K562 (cell line): ENCODE measurements around the gene TMEM217. TPM values are rescaled to one million over a fixed set of nuclear protein-coding genes. Genes with fewer than 3 reads are reported as not detected.
A peak's percentile ranks its signal among the peaks of the same experiment; 100 is the strongest.

Experiments used
- ATAC-seq: fragments of 200-7000 bp; cut with Tn5 transposase; 3 replicates; pipeline ENCODE4 v1.9.1; 2020; ENCODE audit warnings: moderate library complexity
- BruUV-seq: library from RNA; stranded (reverse); fragments of 400-500 nt; replicated peaks from 2 replicates; lab custom pipeline; 2021; lab: Mats Ljungman, UMichigan
- CTCF ChIA-PET: fragments of 300-600 bp; formaldehyde crosslinking; extraction: SDS; loops from one replicate; lab custom pipeline; 2021; ENCODE audit warnings: low intra/inter-chr PET ratio; lab: Yijun Ruan, JAX
- POLR2A ChIA-PET: fragments of 300-600, 350-650 bp; sonication (Branson Sonifier 250); formaldehyde crosslinking; extraction: SDS; loops from one replicate; lab custom pipeline; 2021; ENCODE audit warnings: antibody characterized with exemption, inconsistent platforms; lab: Yijun Ruan, JAX
- DNase-seq, 4 experiments: peaks; one replicate each; pipeline versions ENCODE4 v3.0.0 to v3.0.0-alpha.2; 2011 to 2018; ENCODE audit warnings: low spot score in 3 of 4, mixed read lengths in 3 of 4; ENCODE audit errors: extremely low read depth in 1 of 4
- FAIRE-seq: peaks from 2 replicates; lab custom pipeline; 2011; peaks lifted over from hg19 to GRCh38; lab: Jason Lieb, UNC
- H2AFZ ChIP-seq: 2 replicates; pipeline ENCODE4 v1.6.0; 2011; ENCODE audit warnings: low read depth, low read length, control low read depth, inconsistent platforms
- H3K27ac ChIP-seq: fragments of 200-600 bp; 3 replicates; pipeline ENCODE4 v1.8.0; 2011; ENCODE audit warnings: low read depth, mild to moderate bottlenecking, control low read depth, inconsistent platforms, low read length, moderate library complexity, mixed read lengths; ENCODE audit errors: extremely low read depth
- H3K27me3 ChIP-seq, 2 experiments: fragments of 300-600 bp in 1 of 2; 2 replicates in 1 of 2; 3 replicates in 1 of 2; pipeline versions ENCODE4 v1.6.0 to v1.8.0; 2011; ENCODE audit warnings: inconsistent platforms in 2 of 2, low read length in 2 of 2, mild to moderate bottlenecking in 1 of 2, mixed read lengths in 1 of 2, moderate library complexity in 1 of 2; ENCODE audit not compliant: control insufficient read depth in 2 of 2, insufficient read depth in 2 of 2
- H3K36me3 ChIP-seq: fragments of 300-600 bp; 3 replicates; pipeline ENCODE4 v1.8.0; 2011; ENCODE audit warnings: mild to moderate bottlenecking, low read length, inconsistent platforms; ENCODE audit not compliant: control insufficient read depth, insufficient read depth
- H3K4me1 ChIP-seq, 2 experiments: fragments of 200-600 bp in 1 of 2; replicated peaks in 1 of 2; 2 replicates in 1 of 2; 3 replicates in 1 of 2; pipeline versions ENCODE4 v1.5.1 to v1.8.0; 2011; ENCODE audit warnings: inconsistent platforms in 2 of 2, low read length in 2 of 2, mild to moderate bottlenecking in 1 of 2, mixed read lengths in 1 of 2, moderate library complexity in 1 of 2; ENCODE audit not compliant: control insufficient read depth in 2 of 2, insufficient read depth in 2 of 2
- H3K4me2 ChIP-seq: 2 replicates; pipeline ENCODE4 v1.6.1; 2011; ENCODE audit warnings: low read length, control low read depth, inconsistent platforms, mixed read lengths; ENCODE audit not compliant: insufficient read depth
- H3K4me3 ChIP-seq: fragments of 200-600 bp; sonication (generic), shearing (Covaris generic); 2 replicates; pipeline ENCODE4 v1.5.1; 2016; ENCODE audit warnings: control low read depth, inconsistent platforms
- H3K79me2 ChIP-seq: fragments of 200-600 bp; 3 replicates; pipeline ENCODE4 v1.8.0; 2011; ENCODE audit warnings: low read length, inconsistent platforms; ENCODE audit not compliant: control insufficient read depth, insufficient read depth
- H3K9ac ChIP-seq, 2 experiments: 2 replicates each; pipeline versions ENCODE4 v1.6.0 to v1.6.1; 2011; ENCODE audit warnings: low read depth in 2 of 2, low read length in 2 of 2, control low read depth in 1 of 2, inconsistent platforms in 1 of 2, mild to moderate bottlenecking in 1 of 2, mixed read lengths in 1 of 2; ENCODE audit not compliant: insufficient read depth in 1 of 2
- H3K9me1 ChIP-seq: one replicate; pipeline ENCODE4 v1.6.0; 2011; ENCODE audit warnings: inconsistent platforms, mild to moderate bottlenecking, low read length, moderate library complexity; ENCODE audit not compliant: control insufficient read depth, insufficient read depth
- H3K9me3 ChIP-seq: replicated peaks from 2 replicates; pipeline ENCODE4 v1.5.1; 2011; ENCODE audit warnings: low read depth, low read length, inconsistent platforms; ENCODE audit not compliant: control insufficient read depth, insufficient read depth
- H4K20me1 ChIP-seq: replicated peaks from 2 replicates; pipeline ENCODE4 v1.6.1; 2011; ENCODE audit warnings: low read length, inconsistent platforms, mixed read lengths; ENCODE audit not compliant: control insufficient read depth, insufficient read depth
- CEBPG ChIP-seq, 3 experiments: fragments of 200-800 bp in 1 of 3; sonication (Bioruptor generic) in 1 of 3; sonication (generic) in 1 of 3; formaldehyde crosslinking in 1 of 3; IDR thresholded peaks in 2 of 3; conservative IDR thresholded peaks in 1 of 3; 2 replicates each; pipeline versions ENCODE4 v1.6.1 to v1.8.0; 2016 to 2022; ENCODE audit warnings: missing compliant biosample characterization in 2 of 3, missing genetic modification characterization in 2 of 3, mild to moderate bottlenecking in 1 of 3, missing genetic modification reagents in 1 of 3
- CGGBP1 ChIP-seq: fragments of 250-450 bp; sonication (Bioruptor Pico); IDR thresholded peaks from 2 replicates; pipeline ENCODE4 v1.9.0; 2021; ENCODE audit warnings: mild to moderate bottlenecking
- CREB3L1 ChIP-seq: fragments of 450-650 bp; IDR thresholded peaks from 2 replicates; pipeline ENCODE4 v1.6.1; 2014; ENCODE audit warnings: low read depth, mild to moderate bottlenecking, moderate library complexity, borderline replicate concordance
- DPF2 ChIP-seq: fragments of 450-650 bp; IDR thresholded peaks from 2 replicates; pipeline ENCODE4 v1.6.1; 2016
- GATA2 ChIP-seq: sonication (generic); formaldehyde crosslinking; IDR thresholded peaks from 2 replicates; pipeline ENCODE4 v1.4.0; 2020; ENCODE audit warnings: mild to moderate bottlenecking, missing genetic modification reagents
- HDGF ChIP-seq: fragments of 450-650 bp; IDR thresholded peaks from 2 replicates; pipeline ENCODE4 v1.6.1; 2016
- NR4A1 ChIP-seq, 2 experiments: fragments of 250-450 bp in 1 of 2; fragments of 450-650 bp in 1 of 2; sonication (Bioruptor Pico) in 1 of 2; IDR thresholded peaks; 2 replicates each; pipeline versions ENCODE4 v1.4.0 to v1.6.1; 2016 to 2020; ENCODE audit warnings: mild to moderate bottlenecking in 2 of 2, missing compliant biosample characterization in 1 of 2, missing genetic modification characterization in 1 of 2, moderate library complexity in 1 of 2
- PCBP2 ChIP-seq: fragments of 200-400 bp; formaldehyde crosslinking; IDR thresholded peaks from 2 replicates; pipeline ENCODE4 v1.6.1; 2018; ENCODE audit warnings: low read length, low read depth, mild to moderate bottlenecking, moderate library complexity; ENCODE audit not compliant: poor library complexity, severe bottlenecking
- PTTG1 ChIP-seq: fragments of 450-650 bp; IDR thresholded peaks from 2 replicates; pipeline ENCODE4 v1.6.1; 2016; ENCODE audit warnings: low read depth, mild to moderate bottlenecking, missing genetic modification characterization, missing compliant biosample characterization
- SMAD4 ChIP-seq: fragments of 250-450 bp; sonication (Bioruptor Pico); conservative IDR thresholded peaks from 2 replicates; pipeline ENCODE4 v1.8.0; 2021; ENCODE audit warnings: inconsistent platforms, mild to moderate bottlenecking, moderate library complexity
- TCF3 ChIP-seq: sonication (generic); formaldehyde crosslinking; IDR thresholded peaks from 2 replicates; pipeline ENCODE4 v1.4.0; 2020; ENCODE audit warnings: mild to moderate bottlenecking, missing genetic modification reagents
- ZFX ChIP-seq: sonication (generic); formaldehyde crosslinking; IDR thresholded peaks from 2 replicates; pipeline ENCODE4 v1.8.0; 2022; ENCODE audit warnings: mild to moderate bottlenecking, missing genetic modification reagents, moderate library complexity
- WGBS: fragments of 100-300 bp; shearing (Covaris generic); methylation state at CpG from one replicate; pipeline ENCODE4 v1.1.6; 2016; ENCODE audit warnings: low coverage, mixed read lengths; ENCODE audit not compliant: insufficient coverage; ENCODE audit errors: missing lambda C conversion rate; 5-methylcytosine and 5-hydroxymethylcytosine counted together
- in situ Hi-C: fragments of 300-500 bp; cut with MboI; formaldehyde crosslinking; loops from 4 replicates; pipeline ENCODE4 v1.15.0; 2018; ENCODE audit warnings: inconsistent platforms, mixed read lengths
- intact Hi-C: fragments of 100-400 bp; cut with micrococcal nuclease; formaldehyde crosslinking; loops from 2 replicates; pipeline ENCODE4 v1.14.2; 2022
- polyA plus RNA-seq, 8 experiments: library from polyadenylated mRNA; depleted of rRNA in 4 of 8; stranded (reverse) in 5 of 8; unstranded in 3 of 8; fragments of >200 nt; fragmentation: Nextera tagmentation in 2 of 8; fragmentation: Illumina TruSeq in 1 of 8; extraction: Ambion mirVana in 2 of 8; extraction: Trizol in 1 of 8; gene quantifications; 2 replicates each; pipeline versions ENCODE4 v1.2.1 to v1.2.3, GENCODE V29; 2011 to 2014; ENCODE audit warnings: inconsistent platforms in 1 of 8, missing spikeins in 1 of 8
- total RNA-seq, 7 experiments: library from RNA; depleted of rRNA in 6 of 7; stranded (reverse); fragments of >200 nt in 6 of 7; fragmentation: Illumina TruSeq in 2 of 7; extraction: Trizol in 2 of 7; gene quantifications; 2 replicates each; pipeline versions ENCODE4 v1.2.1 to v1.2.3, GENCODE V29; 2011 to 2021; ENCODE audit warnings: low replicate concordance in 1 of 7
- TF ChIP-seq, protein P1 (sequence below), 2 experiments: fragments of 450-650 bp; IDR thresholded peaks; 2 replicates each; pipeline ENCODE4 v1.6.1; 2016

Gene TMEM217
- total and polyA plus RNA-seq, 9 of the 15 experiments (the other 6 are each of a cell fraction or from before 2014, with no cell fraction given) = 1.3 to 8.0 (median 1.9) TPM

- TF ChIP-seq, protein P1, sequence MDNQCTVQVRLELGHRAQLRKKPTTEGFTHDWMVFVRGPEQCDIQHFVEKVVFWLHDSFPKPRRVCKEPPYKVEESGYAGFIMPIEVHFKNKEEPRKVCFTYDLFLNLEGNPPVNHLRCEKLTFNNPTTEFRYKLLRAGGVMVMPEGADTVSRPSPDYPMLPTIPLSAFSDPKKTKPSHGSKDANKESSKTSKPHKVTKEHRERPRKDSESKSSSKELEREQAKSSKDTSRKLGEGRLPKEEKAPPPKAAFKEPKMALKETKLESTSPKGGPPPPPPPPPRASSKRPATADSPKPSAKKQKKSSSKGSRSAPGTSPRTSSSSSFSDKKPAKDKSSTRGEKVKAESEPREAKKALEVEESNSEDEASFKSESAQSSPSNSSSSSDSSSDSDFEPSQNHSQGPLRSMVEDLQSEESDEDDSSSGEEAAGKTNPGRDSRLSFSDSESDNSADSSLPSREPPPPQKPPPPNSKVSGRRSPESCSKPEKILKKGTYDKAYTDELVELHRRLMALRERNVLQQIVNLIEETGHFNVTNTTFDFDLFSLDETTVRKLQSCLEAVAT (IDR thresholded peaks at IDR 0.05) = peak in 1 of 2 experiments; percentile 82; a peak in 1 of 4 replicates
- no peak for TF ChIP-seq CEBPG (CRISPR knock-in tag; IDR thresholded peaks at IDR 0.05)
- peak in 1 of 2 experiments; percentile 16; a peak in 2 of 4 replicates for TF ChIP-seq CEBPG (tag; conservative IDR thresholded peaks at IDR 0.05 in 1 of 2, IDR thresholded peaks at IDR 0.05 in 1 of 2)
- TF ChIP-seq DPF2 = peak; percentile 12; the same call in 1 of the 2 replicates
- TF ChIP-seq TCF3 (CRISPR knock-in tag) = 0 out of 2 replicates have a peak, but pooled peaks have one; percentile 2
- TF ChIP-seq PTTG1 (tag) = no peak
Observed at GRCh38 chr6:37205997-37206340, 52.0 kb downstream of the TMEM217 start (continued).

GRCh38 chr6:37205175-37205996, 52.6 kb downstream of the TMEM217 start:
- Histone ChIP-seq H4K20me1 (no peaks in the 10 kb centered on the region), H3K4me2 (peak overlapping the region; percentile 59), H3K9me1 (no peaks in the 10 kb centered on the region), H3K27me3 (no peaks in the 10 kb centered on the region), H3K9me3 (no peaks in the 10 kb centered on the region), H3K4me3 (no peak overlapping the region), H3K36me3 (no peaks in the 10 kb centered on the region; the same call in 2 of the 3 replicates), H3K4me1 (peaks cover 70 to 83% of the 10 kb centered on the region in 2 experiments), H3K27ac (peak overlapping the region; percentile 83), H3K79me2 (peaks cover 7% of the 10 kb centered on the region; the same call in 1 of the 3 replicates), H3K9ac (peak overlapping the region; percentile 65 to 84), H2AFZ (peak overlapping the region; percentile 88)
- intact Hi-C loops = no loop called here
- DNase-seq (peak; percentile 53 to 66 (median 56)), ATAC-seq (peak; percentile 50), FAIRE-seq (no peak)
- WGBS = 18% methylated on average over 13 of the region's 13 CpGs
- CTCF ChIA-PET = interaction anchor here (0.6 to 9.0 kb wide), 3 partner anchors 117 to 353 kb away, joined by 3 to 204 read pairs (median 7); no protein-coding TSS in a partner anchor
- in situ Hi-C loops = loop anchor here (5.0 to 10.0 kb wide), 4 partner anchors 33 to 438 kb away; partner anchors contain the start of gene PIM1
- no TSS peak for BruUV-seq
- POLR2A ChIA-PET = interaction anchor here (0.6 to 7.3 kb wide), 8 partner anchors 12 to 219 kb away, joined by 3 to 67 read pairs (median 3); partner anchors contain the start of gene MTCH1
- TF ChIP-seq GATA2 (CRISPR knock-in tag) = no peak
- 0 out of 2 replicates have a peak, but pooled peaks have one; percentile 15 for TF ChIP-seq ZFX (CRISPR knock-in tag)
- TF ChIP-seq PCBP2 = no peak
- TF ChIP-seq SMAD4 (CRISPR knock-in tag) = peak; percentile 71
- TF ChIP-seq CREB3L1 = no peak
- TF ChIP-seq TCF3 (CRISPR knock-in tag) = 0 out of 2 replicates have a peak, but pooled peaks have one; percentile 5
- TF ChIP-seq HDGF = peak; percentile 29; the same call in 1 of the 2 replicates
- no peak for TF ChIP-seq CGGBP1 (CRISPR knock-in tag)
- 0 out of 2 replicates have a peak, but pooled peaks have one; percentile 22 for TF ChIP-seq NR4A1 (CRISPR knock-in tag; IDR thresholded peaks at IDR 0.05)
- TF ChIP-seq NR4A1 (tag; IDR thresholded peaks at IDR 0.05) = peak; percentile 78
